ENCODE results near the gene C1orf232. TPM values are rescaled to one million over a fixed set of nuclear protein-coding genes. Genes with fewer than 3 reads are reported as not detected.

Gene C1orf232
- total and polyA plus RNA-seq, 7 donors: not detected

DNA sequence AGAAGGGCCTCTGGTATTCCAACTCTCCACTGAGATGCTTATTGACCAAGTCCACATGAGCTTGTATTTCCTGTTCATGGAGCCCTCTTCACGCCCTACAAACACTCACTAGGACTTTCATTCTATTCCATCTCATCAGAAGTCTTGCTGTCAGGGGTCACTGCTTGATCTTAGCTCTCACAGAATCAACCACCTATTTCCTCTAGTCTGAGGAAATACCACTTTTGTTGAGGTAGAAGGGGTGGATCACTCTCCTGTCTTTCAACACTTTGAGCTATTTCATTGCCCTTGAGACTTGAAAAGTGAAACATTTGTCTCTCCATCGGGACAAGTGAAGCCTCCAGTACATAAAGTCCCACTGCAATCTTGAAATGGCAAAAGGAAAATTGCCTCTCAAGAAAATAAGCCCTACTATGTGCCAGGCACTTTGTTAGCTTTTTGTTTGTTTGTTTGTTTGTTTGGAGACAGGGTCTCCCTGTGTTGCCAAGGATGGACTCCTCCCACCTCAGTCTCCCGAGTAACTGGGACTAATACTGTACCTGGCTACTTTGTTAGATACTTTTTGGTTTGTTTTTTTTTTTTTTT is 29.7 kb downstream of the C1orf232 start:
- TF ChIP-seq CTCF (IDR thresholded peaks at IDR 0.05): no peak
- H3K27me3 ChIP-seq (ENCODE audit: insufficient read depth in 3 of 3, low read length in 2 of 3): no peaks in the 10 kb centered on the region
- H3K36me3 ChIP-seq (ENCODE audit: insufficient read depth in 1 of 2, low read depth in 1 of 2): no peaks in the 10 kb centered on the region
- ATAC-seq (no peak), DNase-seq (no peak)
- 56 to 66% (median 58%) methylated on average over 3 of the region's 3 CpGs for whole genome bisulfite sequencing, 3 donors
- no peaks in the 10 kb centered on the region for H3K9me3 ChIP-seq
- H3K27ac ChIP-seq: no peak overlapping the region
- H3K4me3 ChIP-seq: no peak overlapping the region
- H3K4me1 ChIP-seq: no peaks in the 10 kb centered on the region
- intact Hi-C loops (cut with DNase I): no loop called here

- intact Hi-C loops (cut with DNase I): no loop called here
- no peak for DNase-seq
- Histone ChIP-seq H3K4me1 (no peaks in the 10 kb centered on the region), H3K36me3 (ENCODE audit: insufficient read depth in 1 of 2, low read depth in 1 of 2) (no peaks in the 10 kb centered on the region), H3K4me3 (no peak overlapping the region), H3K27me3 (ENCODE audit: insufficient read depth in 3 of 3, low read length in 2 of 3) (no peaks in the 10 kb centered on the region), H3K27ac (no peak overlapping the region), H3K9me3 (no peaks in the 10 kb centered on the region)
- ATAC-seq: no peak
- TF ChIP-seq CTCF (IDR thresholded peaks at IDR 0.05): no peak
- 93 to 98% (median 93%) methylated on average over 3 of the region's 3 CpGs for WGBS, 3 donors
Measured at GRCh38 chr1:26134466-26134865, 34.3 kb downstream of the C1orf232 start.

- TF ChIP-seq CTCF (IDR thresholded peaks at IDR 0.05): no peak
- DNase-seq: no peak
- Histone ChIP-seq H3K27ac (no peak overlapping the region), H3K27me3 (ENCODE audit: insufficient read depth in 3 of 3, low read length in 2 of 3) (no peaks in the 10 kb centered on the region), H3K4me1 (peaks cover 7% of the 10 kb centered on the region), H3K36me3 (ENCODE audit: insufficient read depth in 1 of 2, low read depth in 1 of 2) (no peaks in the 10 kb centered on the region), H3K4me3 (no peak overlapping the region), H3K9me3 (no peaks in the 10 kb centered on the region)
- 97 to 99% (median 98%) methylated on average over 2 of the region's 2 CpGs for WGBS, 3 donors
- ATAC-seq: no peak
- intact Hi-C loops (cut with DNase I): no loop called here
Measured at GRCh38 chr1:26132834-26133167, 36.0 kb downstream of the C1orf232 start.

DNA sequence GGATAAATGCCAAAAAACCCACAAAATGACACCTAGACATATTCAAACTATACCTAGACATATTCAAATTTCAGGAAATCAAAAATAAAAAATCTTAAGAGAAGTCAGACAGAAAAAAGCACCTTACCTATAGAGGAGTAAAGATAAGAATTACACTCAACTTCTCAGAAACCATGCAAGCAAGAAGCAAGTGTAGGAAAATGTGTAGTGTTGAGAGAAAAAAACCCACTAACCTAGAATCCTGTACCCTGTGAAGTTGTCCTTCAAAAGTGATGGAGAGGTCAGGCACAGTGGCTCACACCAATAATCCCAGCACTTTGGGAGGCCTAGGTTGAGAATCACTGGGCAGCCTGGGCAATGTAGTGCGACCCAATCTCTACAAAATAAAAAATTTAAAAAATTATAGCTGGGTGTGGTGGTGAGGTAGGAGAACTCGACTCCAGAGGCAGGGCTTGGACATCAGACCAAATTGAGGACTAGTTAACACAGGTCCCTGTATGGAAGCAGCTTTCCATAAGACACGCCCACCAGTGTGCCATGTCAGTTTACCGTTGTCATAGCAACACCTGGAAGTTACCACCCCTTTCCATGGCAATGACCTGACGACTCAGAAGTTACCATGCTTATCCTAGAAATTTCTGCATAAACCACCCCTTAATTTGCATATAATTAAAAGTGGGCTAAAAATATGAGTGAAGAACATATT is 36.5 kb downstream of the C1orf232 start:
- WGBS, 3 donors: 77 to 82% (median 78%) methylated on average over 5 of the region's 5 CpGs
- no peak overlapping the region for H3K4me3 ChIP-seq
- peaks cover 12% of the 10 kb centered on the region for H3K4me1 ChIP-seq
- DNase-seq: no peak
- no peaks in the 10 kb centered on the region for H3K27me3 ChIP-seq (ENCODE audit: insufficient read depth in 3 of 3, low read length in 2 of 3)
- H3K9me3 ChIP-seq: no peaks in the 10 kb centered on the region
- no peak overlapping the region for H3K27ac ChIP-seq
- H3K36me3 ChIP-seq (ENCODE audit: insufficient read depth in 1 of 2, low read depth in 1 of 2): no peaks in the 10 kb centered on the region
- intact Hi-C loops (cut with DNase I): no loop called here
- no peak for ATAC-seq
- TF ChIP-seq CTCF (IDR thresholded peaks at IDR 0.05): no peak

- WGBS, 3 donors: 40 to 50% (median 46%) methylated on average over 1 of the region's 1 CpG
- H3K27ac ChIP-seq: no peak overlapping the region
Measured at GRCh38 chr1:26130695-26131094, 38.1 kb downstream of the C1orf232 start.

More at GRCh38 chr1:26130695-26131094, 38.1 kb downstream of the C1orf232 start:
- no peaks in the 10 kb centered on the region for H3K9me3 ChIP-seq
- peaks cover 22% of the 10 kb centered on the region for H3K4me1 ChIP-seq
- H3K4me3 ChIP-seq: no peak overlapping the region
- no peaks in the 10 kb centered on the region for H3K36me3 ChIP-seq (ENCODE audit: insufficient read depth in 1 of 2, low read depth in 1 of 2)
- intact Hi-C loops (cut with DNase I): no loop called here
- no peak for TF ChIP-seq CTCF (IDR thresholded peaks at IDR 0.05)
- H3K27me3 ChIP-seq (ENCODE audit: insufficient read depth in 3 of 3, low read length in 2 of 3): no peaks in the 10 kb centered on the region
- ATAC-seq: peak in 1 of 4 donors; percentile 38
- no peak for DNase-seq
